Lung (tissue), 12 donors: Measurements from ENCODE around the gene DDIT4L. TPM values are rescaled to one million over a fixed set of nuclear protein-coding genes. Genes with fewer than 3 reads are reported as not detected.

ENCODE experiments used
- ATAC-seq: fragments of 200-7000 bp; cut with Tn5 transposase; one replicate; pipeline ENCODE4 v1.9.1; 2020; ENCODE audit warnings: moderate number of reproducible peaks; ENCODE audit not compliant: insufficient read depth, low FRiP score
- DNase-seq, 3 donors: peaks; one replicate each; pipeline ENCODE4 v3.0.0-alpha.2; 2013 to 2017
- H3K27ac ChIP-seq, 2 donors: one replicate each; pipeline ENCODE4 v1.5.1; 2013; ENCODE audit warnings: mild to moderate bottlenecking in 2 of 2, moderate library complexity in 2 of 2, control low read depth in 1 of 2, inconsistent platforms in 1 of 2, low read depth in 1 of 2, low read length in 1 of 2
- H3K27me3 ChIP-seq, 3 donors: one replicate each; pipeline ENCODE4 v1.5.1; 2013; ENCODE audit warnings: low read length in 2 of 3; ENCODE audit not compliant: control insufficient read depth in 3 of 3, insufficient read depth in 3 of 3
- H3K36me3 ChIP-seq, 4 donors: one replicate each; pipeline ENCODE4 v1.5.1; 2013; ENCODE audit warnings: low read length in 4 of 4, mild to moderate bottlenecking in 1 of 4, moderate library complexity in 1 of 4; ENCODE audit not compliant: control insufficient read depth in 4 of 4, insufficient read depth in 4 of 4
- H3K4me1 ChIP-seq, 5 donors: one replicate each; pipeline ENCODE4 v1.5.1; 2013; ENCODE audit warnings: low read length in 5 of 5, mild to moderate bottlenecking in 2 of 5, moderate library complexity in 1 of 5; ENCODE audit not compliant: control insufficient read depth in 5 of 5, insufficient read depth in 5 of 5
- H3K4me3 ChIP-seq: one replicate; pipeline ENCODE4 v1.5.1; 2013; ENCODE audit warnings: mild to moderate bottlenecking, control low read depth, moderate library complexity
- H3K9ac ChIP-seq, 2 donors: one replicate each; pipeline ENCODE4 v1.5.1; 2013; ENCODE audit warnings: low read length in 2 of 2, control low read depth in 1 of 2; ENCODE audit not compliant: insufficient read depth in 1 of 2
- H3K9me3 ChIP-seq, 4 donors: one replicate each; pipeline ENCODE4 v1.5.1; 2013; ENCODE audit warnings: low read length in 3 of 4, mild to moderate bottlenecking in 1 of 4, moderate library complexity in 1 of 4; ENCODE audit not compliant: control insufficient read depth in 4 of 4, insufficient read depth in 3 of 4
- WGBS, 2 donors: extraction: QIAGEN DNeasy Blood & Tissue Kit; methylation state at CpG; one replicate each; pipeline ENCODE4 v1.1.7; 2013; 5-methylcytosine and 5-hydroxymethylcytosine counted together
- polyA plus RNA-seq, 2 donors: library from polyadenylated mRNA; stranded (reverse); fragments of 200-250 nt; gene quantifications; one replicate each; pipeline ENCODE4 v1.2.1, GENCODE V29; 2013
- total RNA-seq, 2 donors: library from RNA; depleted of rRNA in 1 of 2; stranded (reverse); fragments of >200 nt in 1 of 2; gene quantifications; one replicate each; pipeline ENCODE4 v1.2.1, GENCODE V29; 2014 to 2021
- TF ChIP-seq, protein P1 (sequence below): IDR thresholded peaks from 2 replicates; pipeline ENCODE4 v1.5.1; 2012; ENCODE audit warnings: mild to moderate bottlenecking; ENCODE audit errors: control extremely low read depth, extremely low read depth
- donor health status: control.
- donor health status: control.
- donor health status: Bipolar disorder and iron deficiency.
- donor health status: healthy.
- donor health status: DM: yes; HTN: yes; CAD: no.

Gene DDIT4L
- total and polyA plus RNA-seq, 4 donors, result 0.47 to 3.0 (median 1.1) TPM

DNA sequence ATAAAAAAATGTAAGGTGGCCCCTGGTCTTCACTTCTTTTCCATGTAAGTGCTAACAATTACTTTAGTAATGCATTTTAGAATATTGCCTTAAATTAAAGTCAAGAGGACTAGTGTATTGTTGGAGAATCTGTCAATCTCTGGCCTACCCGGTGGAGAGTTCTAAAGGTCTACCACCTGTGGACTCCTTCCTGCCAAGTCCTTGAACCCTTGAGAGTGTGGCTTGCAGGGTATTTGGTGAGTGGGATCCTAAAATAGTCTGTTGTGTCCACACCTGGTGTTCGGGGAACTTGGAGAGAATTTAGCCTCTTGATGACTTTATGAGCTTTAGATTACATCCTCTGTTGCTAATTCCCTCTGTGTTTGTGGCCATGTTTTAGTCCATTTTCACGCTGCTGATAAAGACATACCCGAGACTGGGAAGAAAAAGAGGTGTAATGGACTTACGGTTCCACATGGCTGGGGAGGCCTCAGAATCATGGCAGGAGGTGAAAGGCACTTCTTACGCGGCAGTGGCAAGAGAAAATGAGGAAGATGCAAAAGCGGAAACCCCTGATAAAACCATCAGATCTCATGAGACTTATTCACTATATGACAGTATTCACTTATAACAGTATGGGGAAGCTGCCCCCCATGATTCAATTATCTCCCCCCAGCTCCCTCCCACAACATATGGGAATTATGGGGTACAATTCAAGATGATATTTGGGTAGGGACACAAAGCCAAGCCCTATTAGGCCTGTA lies 23.8 kb downstream of the DDIT4L start:
- ATAC-seq, result no peak
- TF ChIP-seq, protein P1, sequence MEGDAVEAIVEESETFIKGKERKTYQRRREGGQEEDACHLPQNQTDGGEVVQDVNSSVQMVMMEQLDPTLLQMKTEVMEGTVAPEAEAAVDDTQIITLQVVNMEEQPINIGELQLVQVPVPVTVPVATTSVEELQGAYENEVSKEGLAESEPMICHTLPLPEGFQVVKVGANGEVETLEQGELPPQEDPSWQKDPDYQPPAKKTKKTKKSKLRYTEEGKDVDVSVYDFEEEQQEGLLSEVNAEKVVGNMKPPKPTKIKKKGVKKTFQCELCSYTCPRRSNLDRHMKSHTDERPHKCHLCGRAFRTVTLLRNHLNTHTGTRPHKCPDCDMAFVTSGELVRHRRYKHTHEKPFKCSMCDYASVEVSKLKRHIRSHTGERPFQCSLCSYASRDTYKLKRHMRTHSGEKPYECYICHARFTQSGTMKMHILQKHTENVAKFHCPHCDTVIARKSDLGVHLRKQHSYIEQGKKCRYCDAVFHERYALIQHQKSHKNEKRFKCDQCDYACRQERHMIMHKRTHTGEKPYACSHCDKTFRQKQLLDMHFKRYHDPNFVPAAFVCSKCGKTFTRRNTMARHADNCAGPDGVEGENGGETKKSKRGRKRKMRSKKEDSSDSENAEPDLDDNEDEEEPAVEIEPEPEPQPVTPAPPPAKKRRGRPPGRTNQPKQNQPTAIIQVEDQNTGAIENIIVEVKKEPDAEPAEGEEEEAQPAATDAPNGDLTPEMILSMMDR, result no peak
- Histone ChIP-seq H3K36me3 (no peaks in the 10 kb centered on the region), H3K27me3 (no peaks in the 10 kb centered on the region), H3K27ac (no peak overlapping the region), H3K4me1 (no peaks in the 10 kb centered on the region), H3K9me3 (peaks cover 0 to 12% (median 4%) of the 10 kb centered on the region in 4 donors), H3K9ac (no peak overlapping the region), H3K4me3 (no peak overlapping the region)
- 89 to 92% methylated on average over 8 of the region's 8 CpGs for WGBS, 2 donors
- DNase-seq, result no peak

DNA sequence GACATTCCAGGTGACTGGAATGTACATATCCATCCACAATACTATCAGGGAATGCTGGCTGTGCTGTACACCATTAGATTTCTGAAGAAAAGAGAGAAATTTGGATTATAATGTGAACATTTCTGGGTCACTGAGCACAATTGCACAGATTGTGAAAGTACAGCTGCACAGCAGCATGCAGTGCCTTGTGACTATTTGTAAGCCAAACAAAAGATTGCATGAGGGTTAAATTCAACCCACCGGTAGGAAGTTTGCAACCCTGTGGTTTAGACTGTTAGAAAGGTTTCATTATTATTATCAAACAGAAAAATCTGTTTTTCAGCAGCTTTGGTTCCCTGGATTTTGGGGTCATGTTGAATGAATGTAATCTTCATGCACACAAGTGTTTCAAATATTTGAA lies 24.5 kb downstream of the DDIT4L start:
- DNase-seq, result no peak
- Histone ChIP-seq H3K27me3 (no peaks in the 10 kb centered on the region), H3K4me3 (no peak overlapping the region), H3K27ac (no peak overlapping the region), H3K4me1 (no peaks in the 10 kb centered on the region), H3K9me3 (peaks cover 0 to 12% (median 4%) of the 10 kb centered on the region in 4 donors), H3K36me3 (no peaks in the 10 kb centered on the region), H3K9ac (no peak overlapping the region)
- TF ChIP-seq, protein P1, result no peak
- no peak for ATAC-seq
- 50 to 66% methylated on average over 1 of the region's 1 CpG for WGBS, 2 donors

DNA sequence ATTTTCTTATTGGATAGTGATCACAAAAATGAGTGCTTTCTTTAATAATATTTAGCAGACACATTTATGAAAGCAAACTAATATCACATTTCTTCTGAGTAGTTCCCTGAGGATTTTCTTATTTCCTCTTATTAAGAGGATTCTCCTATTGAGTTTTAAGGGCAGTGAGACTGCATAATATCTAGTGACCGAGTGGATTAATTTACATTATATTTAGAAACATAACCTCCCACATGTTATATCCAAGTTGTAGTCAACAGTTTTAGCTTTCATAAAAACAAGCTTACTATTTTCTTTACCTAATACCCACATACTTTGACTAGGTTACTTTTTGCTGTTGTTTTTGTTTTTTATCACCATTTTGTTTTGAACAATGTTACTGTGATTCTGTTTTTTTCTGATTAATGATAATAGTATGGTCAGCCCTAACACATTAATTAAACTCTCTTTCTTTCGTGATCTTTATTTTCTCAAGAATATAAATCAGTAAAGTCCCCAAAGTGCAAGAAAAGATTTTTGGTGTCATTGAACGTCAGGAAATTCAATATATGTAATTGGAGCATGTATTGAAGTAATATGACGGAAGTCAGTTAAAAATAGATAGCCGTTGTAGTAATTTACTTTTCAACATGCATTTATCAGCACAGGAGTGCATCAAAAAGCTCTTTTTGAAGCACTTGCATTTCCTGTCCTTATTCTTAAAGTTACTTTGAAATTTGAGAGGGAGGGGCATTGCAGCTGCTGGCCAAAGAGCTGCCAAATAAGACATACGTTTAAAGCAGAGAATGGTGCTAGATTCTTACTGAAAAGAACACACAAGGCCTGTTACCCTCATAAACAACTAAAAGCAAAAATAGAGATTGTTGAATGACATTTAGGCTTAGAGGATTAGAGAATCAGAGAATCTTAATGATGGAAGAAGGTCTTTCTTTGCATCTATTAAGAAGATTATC lies 25.2 kb downstream of the DDIT4L start:
- no peaks in the 10 kb centered on the region for H3K4me1 ChIP-seq

More for the DNA sequence above, 25.2 kb downstream of the DDIT4L start:
- 58 to 78% methylated on average over 6 of the region's 6 CpGs for WGBS, 2 donors
- peaks cover 0 to 12% (median 4%) of the 10 kb centered on the region in 4 donors for H3K9me3 ChIP-seq
- no peak for ATAC-seq
- no peak for DNase-seq
- H3K9ac ChIP-seq, result no peak overlapping the region
- H3K27ac ChIP-seq, result no peak overlapping the region
- no peaks in the 10 kb centered on the region for H3K36me3 ChIP-seq
- no peak overlapping the region for H3K4me3 ChIP-seq
- TF ChIP-seq, protein P1, result no peak
- H3K27me3 ChIP-seq, result no peaks in the 10 kb centered on the region
